Natural killer cell treated with Interleukin-12 subunit alpha and Interleukin-12 subunit beta and Interleukin-15 and Interleukin-18, amount 100 ng/mL, for 72 hours (primary cell): Measurements from ENCODE around the gene CFAP97D1. TPM values are rescaled to one million over a fixed set of nuclear protein-coding genes. Genes with fewer than 3 reads are reported as not detected.

Experiments
- ATAC-seq, 2 donors: fragments of 150-1000 bp; cut with Tn5 transposase in 1 of 2; sonication (Bioruptor Pico), chemical (Tn5 transposase) in 1 of 2; 2 replicates each; pipeline ENCODE4 v1.10.0; 2021
- DNase-seq: peaks from one replicate; pipeline ENCODE4 v3.0.0; 2022; ENCODE audit warnings: low spot score
- H3K27ac Mint-ChIP-seq, 2 donors: 1 replicate in 1 of 2; 2 replicates in 1 of 2; pipeline ENCODE4 v1.8.0; 2022; ENCODE audit warnings: mixed read lengths in 2 of 2, mild to moderate bottlenecking in 1 of 2, moderate library complexity in 1 of 2
- H3K27me3 Mint-ChIP-seq, 2 donors: 1 replicate in 1 of 2; 2 replicates in 1 of 2; pipeline ENCODE4 v1.8.0; 2022; ENCODE audit warnings: mixed read lengths in 2 of 2
- H3K36me3 Mint-ChIP-seq: one replicate; pipeline ENCODE4 v1.8.0; 2022; ENCODE audit warnings: mixed read lengths
- H3K4me1 Mint-ChIP-seq, 2 donors: 1 replicate in 1 of 2; 2 replicates in 1 of 2; pipeline ENCODE4 v1.8.0; 2022; ENCODE audit warnings: low read depth in 2 of 2, mixed read lengths in 2 of 2, mild to moderate bottlenecking in 1 of 2
- H3K4me3 Mint-ChIP-seq: one replicate; pipeline ENCODE4 v1.8.0; 2022; ENCODE audit warnings: mixed read lengths
- H3K9me3 Mint-ChIP-seq: 2 replicates; pipeline ENCODE4 v1.8.0; 2022; ENCODE audit warnings: mixed read lengths
- total RNA-seq, 2 donors: library from RNA; stranded (reverse); gene quantifications; one replicate each; pipeline ENCODE4 v1.2.3, GENCODE V29; 2022

The CFAP97D1 gene
- total RNA-seq, 2 donors from 2014 or later, result not detected

DNA sequence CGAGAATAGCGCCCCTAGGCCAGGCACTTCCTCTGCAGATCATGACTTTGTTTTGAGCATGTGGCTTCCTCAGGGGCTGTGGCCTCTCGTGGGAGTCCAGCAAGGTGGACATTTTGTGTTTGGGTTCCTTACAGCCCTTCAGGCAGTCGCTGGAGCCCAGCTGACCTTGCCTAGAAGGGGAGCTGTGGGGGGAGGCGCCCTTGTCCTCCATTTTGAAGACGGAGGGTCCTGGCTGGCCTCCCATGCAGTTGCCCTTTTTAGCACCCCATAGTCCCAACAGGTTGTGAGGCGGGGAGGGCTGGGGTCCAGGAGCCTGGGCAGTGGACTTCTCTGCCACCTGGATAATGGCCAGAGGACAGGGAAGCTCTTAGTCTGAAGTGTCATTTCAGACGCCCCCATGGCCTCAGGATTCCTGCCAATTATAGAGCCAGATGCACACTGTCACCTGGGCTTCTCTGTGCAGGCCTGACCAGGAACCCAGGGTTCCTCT, 23.0 kb upstream of the CFAP97D1 start:
- no peak for DNase-seq
- H3K36me3 Mint-ChIP-seq, result no peaks in the 10 kb centered on the region
- H3K9me3 Mint-ChIP-seq, result no peaks in the 10 kb centered on the region
- H3K27ac Mint-ChIP-seq, result no peak overlapping the region
- H3K4me3 Mint-ChIP-seq, result no peak overlapping the region
- ATAC-seq, result no peak
- peaks cover 25 to 29% of the 10 kb centered on the region in 2 donors for H3K4me1 Mint-ChIP-seq
- peaks cover 31 to 36% of the 10 kb centered on the region in 2 donors for H3K27me3 Mint-ChIP-seq

DNA sequence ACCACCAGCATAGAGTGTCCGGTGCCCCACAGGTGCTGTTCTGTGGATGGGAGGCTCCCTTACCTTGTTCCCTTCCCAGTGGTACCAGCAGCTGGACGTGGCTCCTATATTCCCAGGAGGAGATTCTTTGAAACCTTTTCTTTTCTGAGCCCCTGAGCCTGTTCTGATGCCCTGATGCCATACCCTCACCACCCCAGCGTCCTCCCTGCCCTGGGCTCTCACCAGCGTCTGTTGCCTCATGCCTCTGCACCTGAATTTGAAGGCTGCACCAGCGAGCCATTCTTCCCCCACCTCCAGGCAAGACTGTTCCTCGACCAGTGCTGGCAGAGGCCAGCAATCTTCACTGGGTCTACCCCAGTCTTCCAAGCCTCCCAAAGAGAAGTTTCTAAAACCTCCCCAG, 22.1 kb upstream of the CFAP97D1 start:
- DNase-seq, result no peak
- Mint-ChIP-seq H3K27ac (no peak overlapping the region), H3K4me3 (no peak overlapping the region), H3K27me3 (peaks cover 30 to 31% of the 10 kb centered on the region in 2 donors), H3K4me1 (peaks cover 17 to 25% of the 10 kb centered on the region in 2 donors), H3K9me3 (no peaks in the 10 kb centered on the region), H3K36me3 (no peaks in the 10 kb centered on the region)
- ATAC-seq, result no peak

DNA sequence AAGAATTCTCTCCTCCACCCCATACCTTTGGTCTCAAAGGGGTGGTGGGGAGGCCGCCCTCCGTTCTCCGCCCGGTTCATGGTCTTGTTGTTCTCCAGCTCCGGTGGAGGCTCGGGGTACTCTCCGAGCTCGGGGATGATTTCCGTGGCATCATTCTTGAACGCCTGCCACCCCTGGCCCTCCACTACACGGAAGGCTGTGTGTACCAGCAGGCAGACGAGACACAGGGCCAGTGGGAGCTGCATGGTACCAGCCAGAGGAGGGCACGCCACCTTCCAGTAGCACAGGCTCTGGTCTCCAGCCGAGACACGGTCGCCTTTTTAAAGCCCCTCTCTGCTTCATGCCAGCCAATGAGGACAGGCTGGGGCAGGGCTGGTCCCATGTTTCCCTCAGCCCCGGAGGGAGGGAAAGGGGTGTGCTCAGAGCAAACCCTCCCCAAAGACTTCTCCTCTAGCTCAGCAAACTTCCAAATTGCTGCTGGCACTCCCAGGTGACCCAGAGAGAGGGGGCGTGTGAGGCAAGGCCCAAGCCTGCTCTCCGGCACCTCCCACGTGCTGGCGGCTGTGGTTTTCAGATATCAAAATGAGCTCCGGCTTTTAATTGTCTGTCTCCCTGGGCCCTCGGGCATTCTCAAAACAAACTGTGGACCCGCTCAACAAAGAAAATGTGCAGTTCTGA, 21.6 kb upstream of the CFAP97D1 start, which contains the start of gene SOST:
Gene SOST (minus strand): TSS at position 295 of the 678 bp plus-strand sequence. CDS start 50 bp downstream, at position 245.
- H3K27me3 Mint-ChIP-seq, result peaks cover 28 to 31% of the 10 kb centered on the region in 2 donors
- no peaks in the 10 kb centered on the region for H3K36me3 Mint-ChIP-seq
- H3K4me3 Mint-ChIP-seq, result no peak within 1 kb of the TSS
- peaks cover 12 to 20% of the 10 kb centered on the region in 2 donors for H3K4me1 Mint-ChIP-seq
- ATAC-seq, result no peak
- no peak for DNase-seq
- no peaks in the 10 kb centered on the region for H3K9me3 Mint-ChIP-seq
- H3K27ac Mint-ChIP-seq, result no peak within 1 kb of the TSS

- Mint-ChIP-seq H3K27ac (no peak overlapping the region), H3K4me1 (peaks cover 0 to 11% of the 10 kb centered on the region in 2 donors), H3K27me3 (peaks cover 28 to 31% of the 10 kb centered on the region in 2 donors), H3K36me3 (no peaks in the 10 kb centered on the region), H3K4me3 (no peak overlapping the region), H3K9me3 (no peaks in the 10 kb centered on the region)
- ATAC-seq (no peak), DNase-seq (no peak)
Measured at GRCh38 chr17:43759836-43760235, 20.4 kb upstream of the CFAP97D1 start.

GRCh38 chr17:43760254-43760852, 19.9 kb upstream of the CFAP97D1 start:
- Mint-ChIP-seq H3K27me3 (peaks cover 28 to 31% of the 10 kb centered on the region in 2 donors), H3K4me3 (no peak overlapping the region), H3K27ac (no peak overlapping the region), H3K9me3 (no peaks in the 10 kb centered on the region), H3K4me1 (peaks cover 0 to 11% of the 10 kb centered on the region in 2 donors), H3K36me3 (no peaks in the 10 kb centered on the region)
- ATAC-seq, result peak; percentile 90 to 92
- peak; percentile 86 for DNase-seq

GRCh38 chr17:43766413-43767052, 13.7 kb upstream of the CFAP97D1 start:
- Mint-ChIP-seq H3K27ac (no peak overlapping the region), H3K27me3 (peaks cover 0 to 7% of the 10 kb centered on the region in 2 donors), H3K36me3 (no peaks in the 10 kb centered on the region), H3K4me1 (no peaks in the 10 kb centered on the region), H3K4me3 (no peak overlapping the region), H3K9me3 (no peaks in the 10 kb centered on the region)
- ATAC-seq (no peak), DNase-seq (no peak)

DNA sequence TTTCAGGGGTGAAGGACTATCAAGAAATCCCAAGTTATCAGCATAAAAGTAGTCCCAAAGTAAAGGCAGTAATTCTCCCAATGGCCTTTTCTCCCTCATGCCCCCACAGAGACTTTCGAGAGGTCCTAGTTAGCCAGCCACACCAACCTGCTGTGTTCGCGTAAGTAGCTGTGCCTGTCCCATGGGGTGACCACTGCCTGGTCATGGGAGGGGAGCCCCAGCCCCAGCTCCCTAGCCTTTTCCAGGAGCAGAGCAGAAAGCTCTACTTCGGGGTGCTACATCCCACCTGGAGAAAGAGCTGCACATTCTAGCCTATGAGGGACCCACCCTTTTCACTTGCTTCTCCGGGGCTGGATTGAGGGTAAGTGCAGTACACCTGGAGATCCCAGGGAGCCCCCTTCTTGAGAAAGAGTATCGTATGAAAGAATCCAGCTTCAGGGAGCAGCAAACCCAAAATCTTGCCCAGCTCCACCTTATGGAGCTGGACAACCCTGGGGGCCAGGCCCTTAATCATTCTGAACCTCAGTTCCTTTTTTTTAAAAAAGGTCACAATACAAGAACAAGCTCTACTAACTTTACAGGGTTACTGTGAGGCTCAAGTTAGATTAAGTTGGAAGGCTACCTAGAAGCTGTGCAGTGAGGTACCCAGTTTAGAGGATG, 13.1 kb upstream of the CFAP97D1 start:
- ATAC-seq (no peak), DNase-seq (no peak)
- H3K27ac Mint-ChIP-seq, result no peak overlapping the region
- no peaks in the 10 kb centered on the region for H3K9me3 Mint-ChIP-seq
- no peaks in the 10 kb centered on the region for H3K36me3 Mint-ChIP-seq
- H3K4me1 Mint-ChIP-seq, result peaks cover 0 to 2% of the 10 kb centered on the region in 2 donors
- H3K27me3 Mint-ChIP-seq, result peaks cover 0 to 7% of the 10 kb centered on the region in 2 donors
- no peak overlapping the region for H3K4me3 Mint-ChIP-seq

- DNase-seq, result no peak
- no peaks in the 10 kb centered on the region for H3K9me3 Mint-ChIP-seq
- H3K36me3 Mint-ChIP-seq, result no peaks in the 10 kb centered on the region
- H3K27ac Mint-ChIP-seq, result no peak overlapping the region
- peaks cover 0 to 7% of the 10 kb centered on the region in 2 donors for H3K4me1 Mint-ChIP-seq
- H3K4me3 Mint-ChIP-seq, result no peak overlapping the region
- ATAC-seq, result no peak
- peaks cover 0 to 7% of the 10 kb centered on the region in 2 donors for H3K27me3 Mint-ChIP-seq
Measured at GRCh38 chr17:43767713-43768059, 12.5 kb upstream of the CFAP97D1 start.

- Mint-ChIP-seq H3K27ac (no peak overlapping the region), H3K9me3 (no peaks in the 10 kb centered on the region), H3K4me1 (peaks cover 4 to 14% of the 10 kb centered on the region in 2 donors), H3K27me3 (peaks cover 0 to 7% of the 10 kb centered on the region in 2 donors), H3K36me3 (no peaks in the 10 kb centered on the region), H3K4me3 (no peak overlapping the region)
- DNase-seq (no peak), ATAC-seq (no peak)
Measured at GRCh38 chr17:43768382-43768781, 11.9 kb upstream of the CFAP97D1 start.

GRCh38 chr17:43768943-43769342, 11.3 kb upstream of the CFAP97D1 start:
- Mint-ChIP-seq H3K27me3 (peaks cover 0 to 4% of the 10 kb centered on the region in 2 donors), H3K27ac (no peak overlapping the region), H3K4me3 (no peak overlapping the region), H3K9me3 (no peaks in the 10 kb centered on the region), H3K4me1 (peaks cover 7 to 20% of the 10 kb centered on the region in 2 donors), H3K36me3 (no peaks in the 10 kb centered on the region)
- DNase-seq (no peak), ATAC-seq (no peak)

DNA sequence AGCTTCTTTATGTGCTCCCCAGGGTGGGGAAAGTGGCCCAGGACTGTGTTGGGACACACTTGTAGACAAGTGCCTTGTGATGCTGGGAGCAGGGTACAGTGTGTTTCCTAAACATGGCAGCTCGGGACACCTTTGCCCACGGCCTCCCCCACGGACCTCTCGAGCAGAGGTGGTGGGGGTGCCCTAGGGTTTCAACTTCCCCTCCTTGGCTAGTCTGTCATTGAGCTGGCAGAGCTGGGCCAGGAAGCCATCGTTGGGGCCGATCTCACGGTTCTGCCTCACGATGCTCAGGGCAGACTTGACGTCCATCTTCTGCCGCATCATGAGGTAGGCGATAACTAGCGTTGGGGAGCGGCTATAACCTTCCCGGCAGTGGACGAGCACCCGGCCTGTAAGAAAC, 10.8 kb upstream of the CFAP97D1 start:
- Mint-ChIP-seq H3K4me1 (peaks cover 7 to 25% of the 10 kb centered on the region in 2 donors), H3K9me3 (no peaks in the 10 kb centered on the region), H3K27ac (no peak overlapping the region), H3K36me3 (no peaks in the 10 kb centered on the region), H3K27me3 (peaks cover 0 to 4% of the 10 kb centered on the region in 2 donors), H3K4me3 (no peak overlapping the region)
- DNase-seq, result no peak
- ATAC-seq, result no peak

GRCh38 chr17:43769859-43770258, 10.4 kb upstream of the CFAP97D1 start:
- peaks cover 0 to 4% of the 10 kb centered on the region in 2 donors for H3K27me3 Mint-ChIP-seq
- H3K9me3 Mint-ChIP-seq, result no peaks in the 10 kb centered on the region
- DNase-seq, result no peak
- ATAC-seq, result no peak
- no peak overlapping the region for H3K27ac Mint-ChIP-seq
- H3K4me1 Mint-ChIP-seq, result peaks cover 7 to 26% of the 10 kb centered on the region in 2 donors
- H3K4me3 Mint-ChIP-seq, result no peak overlapping the region
- H3K36me3 Mint-ChIP-seq, result no peaks in the 10 kb centered on the region

DNA sequence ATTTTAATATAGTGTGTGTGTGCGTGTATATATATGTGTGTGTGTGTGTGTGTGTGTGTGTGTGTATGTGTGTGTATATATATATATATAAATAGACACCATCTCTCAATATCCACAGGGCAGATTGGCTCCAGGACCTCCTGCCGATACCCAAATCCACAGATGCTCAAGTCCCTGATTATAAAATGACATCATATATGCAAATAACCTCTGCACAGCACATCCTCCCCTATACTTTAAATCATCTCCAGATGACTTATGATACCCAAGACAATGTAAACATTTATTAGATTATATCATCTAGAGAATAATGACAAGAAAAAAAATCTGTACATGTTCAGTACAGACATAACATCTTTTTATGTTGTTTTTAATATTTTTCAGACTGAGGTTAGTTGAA, 9.3 kb upstream of the CFAP97D1 start:
- peaks cover 7 to 31% of the 10 kb centered on the region in 2 donors for H3K4me1 Mint-ChIP-seq
- H3K9me3 Mint-ChIP-seq, result no peaks in the 10 kb centered on the region
- no peaks in the 10 kb centered on the region for H3K36me3 Mint-ChIP-seq
- H3K27ac Mint-ChIP-seq, result no peak overlapping the region
- H3K4me3 Mint-ChIP-seq, result no peak overlapping the region
- peaks cover 0 to 4% of the 10 kb centered on the region in 2 donors for H3K27me3 Mint-ChIP-seq
- no peak for ATAC-seq
- no peak for DNase-seq
